HEK293 (cell line): ENCODE results near the gene ADAMTS2.

Source experiments
- CTCF ChIA-PET: fragments of 350-600 bp; formaldehyde crosslinking; extraction: SDS; loops from one replicate; lab custom pipeline; 2021; ENCODE audit warnings: antibody characterized with exemption; lab: Yijun Ruan, JAX
- POLR2A ChIA-PET: fragments of 300-600 bp; formaldehyde crosslinking; extraction: SDS; loops from one replicate; lab custom pipeline; 2020; ENCODE audit warnings: antibody characterized with exemption, inconsistent platforms; lab: Yijun Ruan, JAX
- H3K27ac ChIP-seq: fragments of 200-500 bp; sonication (Bioruptor generic); 2 replicates; pipeline ENCODE4 v1.5.1; 2014; ENCODE audit warnings: low read depth, low read length, control low read depth, inconsistent platforms; ENCODE audit errors: extremely low read depth
- H3K36me3 ChIP-seq, 2 experiments: fragments of 200-500 bp in 1 of 2; sonication (Bioruptor generic) in 1 of 2; 1 replicate in 1 of 2; 2 replicates in 1 of 2; pipeline ENCODE4 v1.5.1; 2014 to 2017; ENCODE audit warnings: inconsistent platforms in 2 of 2, low read length in 2 of 2; ENCODE audit not compliant: control insufficient read depth in 2 of 2, insufficient read depth in 1 of 2
- H3K4me1 ChIP-seq: fragments of 200-500 bp; sonication (Bioruptor generic); 2 replicates; pipeline ENCODE4 v1.5.1; 2014; ENCODE audit warnings: mild to moderate bottlenecking, low read length, inconsistent platforms; ENCODE audit not compliant: control insufficient read depth, insufficient read depth
- H3K4me3 ChIP-seq: 2 replicates; pipeline ENCODE4 v1.5.1; 2011; ENCODE audit warnings: low read depth, mild to moderate bottlenecking, control low read depth, low read length, moderate library complexity
- H3K9me3 ChIP-seq: fragments of 200-500 bp; sonication (Bioruptor generic); 2 replicates; pipeline ENCODE4 v1.5.1; 2014; ENCODE audit warnings: low read depth, low read length, inconsistent platforms; ENCODE audit not compliant: control insufficient read depth, insufficient read depth
- BCL11B ChIP-seq: fragments of 450-650 bp; formaldehyde crosslinking; IDR thresholded peaks from 2 replicates; pipeline ENCODE4 v1.5.1; 2016; ENCODE audit warnings: low read depth, missing biosample characterization, missing genetic modification characterization
- FEZF1 ChIP-seq: fragments of 450-650 bp; formaldehyde crosslinking; IDR thresholded peaks from 2 replicates; pipeline ENCODE4 v1.5.1; 2016; ENCODE audit warnings: missing biosample characterization, missing genetic modification characterization
- GFI1B ChIP-seq: fragments of 450-650 bp; formaldehyde crosslinking; IDR thresholded peaks from 2 replicates; pipeline ENCODE4 v1.5.1; 2016; ENCODE audit warnings: missing biosample characterization, missing genetic modification characterization
- IKZF3 ChIP-seq: fragments of 450-650 bp; IDR thresholded peaks from 2 replicates; pipeline ENCODE4 v1.5.0; 2018; ENCODE audit warnings: missing biosample characterization, mild to moderate bottlenecking, missing genetic modification characterization, moderate library complexity
- KLF1 ChIP-seq: fragments of 450-650 bp; formaldehyde crosslinking; IDR thresholded peaks from 2 replicates; pipeline ENCODE4 v1.5.1; 2016; ENCODE audit warnings: missing biosample characterization, missing genetic modification characterization
- MEIS1 ChIP-seq: sonication (generic); formaldehyde crosslinking; IDR thresholded peaks from 2 replicates; pipeline ENCODE4 v1.8.1; 2022; ENCODE audit warnings: missing genetic modification reagents, mild to moderate bottlenecking, borderline replicate concordance
- RBAK ChIP-seq: fragments of 450-650 bp; formaldehyde crosslinking; IDR thresholded peaks from 2 replicates; pipeline ENCODE4 v1.5.1; 2016; ENCODE audit warnings: missing biosample characterization, missing genetic modification characterization
- ZBTB20 ChIP-seq: fragments of 450-650 bp; formaldehyde crosslinking; IDR thresholded peaks from 2 replicates; pipeline ENCODE4 v1.5.1; 2016; ENCODE audit warnings: missing biosample characterization, missing genetic modification characterization
- ZFP3 ChIP-seq: fragments of 450-650 bp; formaldehyde crosslinking; IDR thresholded peaks from 2 replicates; pipeline ENCODE4 v1.5.1; 2016; ENCODE audit warnings: low read depth, missing biosample characterization, missing genetic modification characterization
- ZFP41 ChIP-seq: fragments of 450-650 bp; formaldehyde crosslinking; IDR thresholded peaks from 2 replicates; pipeline ENCODE4 v1.5.1; 2016; ENCODE audit warnings: missing biosample characterization, missing genetic modification characterization, borderline replicate concordance
- ZNF391 ChIP-seq: fragments of 450-650 bp; formaldehyde crosslinking; IDR thresholded peaks from 2 replicates; pipeline ENCODE4 v1.5.1; 2016; ENCODE audit warnings: low read depth, missing biosample characterization, missing genetic modification characterization, borderline replicate concordance
- ZNF423 ChIP-seq: fragments of 450-650 bp; formaldehyde crosslinking; IDR thresholded peaks from 2 replicates; pipeline ENCODE4 v1.5.1; 2016; ENCODE audit warnings: missing biosample characterization, missing genetic modification characterization
- ZNF544 ChIP-seq: fragments of 450-650 bp; formaldehyde crosslinking; IDR thresholded peaks from 2 replicates; pipeline ENCODE4 v1.5.0; 2017; ENCODE audit warnings: missing biosample characterization, missing genetic modification characterization
- ZNF555 ChIP-seq: fragments of 450-650 bp; formaldehyde crosslinking; conservative IDR thresholded peaks from 2 replicates; pipeline ENCODE4 v1.5.1; 2017; ENCODE audit warnings: missing biosample characterization, mild to moderate bottlenecking, missing genetic modification characterization, inconsistent platforms
- ZNF600 ChIP-seq: fragments of 450-650 bp; formaldehyde crosslinking; IDR thresholded peaks from 2 replicates; pipeline ENCODE4 v1.5.1; 2016; ENCODE audit warnings: missing biosample characterization, missing genetic modification characterization
- ZSCAN16 ChIP-seq: fragments of 450-650 bp; formaldehyde crosslinking; IDR thresholded peaks from 2 replicates; pipeline ENCODE4 v1.5.1; 2016; ENCODE audit warnings: missing biosample characterization, missing genetic modification characterization
- TF ChIP-seq, protein P1 (sequence below): fragments of 450-650 bp; formaldehyde crosslinking; IDR thresholded peaks from 2 replicates; pipeline ENCODE4 v1.5.1; 2016; ENCODE audit warnings: missing biosample characterization, missing genetic modification characterization
- TF ChIP-seq, protein P2 (sequence below): fragments of 450-650 bp; formaldehyde crosslinking; IDR thresholded peaks from 2 replicates; pipeline ENCODE4 v1.5.1; 2016; ENCODE audit warnings: missing biosample characterization, missing genetic modification characterization
- TF ChIP-seq, protein P3 (sequence below): fragments of 450-650 bp; formaldehyde crosslinking; IDR thresholded peaks from 2 replicates; pipeline ENCODE4 v1.5.0; 2017; ENCODE audit warnings: missing biosample characterization, missing genetic modification characterization, borderline replicate concordance

ADAMTS2 gene

GRCh38 chr5:179260324-179261070 is 84.8 kb downstream of the ADAMTS2 start:
- Histone ChIP-seq H3K36me3 (no peaks in the 10 kb centered on the region), H3K4me3 (no peak overlapping the region), H3K4me1 (no peaks in the 10 kb centered on the region; the same call in 1 of the 2 replicates), H3K27ac (no peak overlapping the region), H3K9me3 (no peaks in the 10 kb centered on the region)
- no peak for TF ChIP-seq ZNF600 (tag by site-specific recombination)
- no peak for TF ChIP-seq KLF1 (tag by site-specific recombination)
- TF ChIP-seq, protein P1, sequence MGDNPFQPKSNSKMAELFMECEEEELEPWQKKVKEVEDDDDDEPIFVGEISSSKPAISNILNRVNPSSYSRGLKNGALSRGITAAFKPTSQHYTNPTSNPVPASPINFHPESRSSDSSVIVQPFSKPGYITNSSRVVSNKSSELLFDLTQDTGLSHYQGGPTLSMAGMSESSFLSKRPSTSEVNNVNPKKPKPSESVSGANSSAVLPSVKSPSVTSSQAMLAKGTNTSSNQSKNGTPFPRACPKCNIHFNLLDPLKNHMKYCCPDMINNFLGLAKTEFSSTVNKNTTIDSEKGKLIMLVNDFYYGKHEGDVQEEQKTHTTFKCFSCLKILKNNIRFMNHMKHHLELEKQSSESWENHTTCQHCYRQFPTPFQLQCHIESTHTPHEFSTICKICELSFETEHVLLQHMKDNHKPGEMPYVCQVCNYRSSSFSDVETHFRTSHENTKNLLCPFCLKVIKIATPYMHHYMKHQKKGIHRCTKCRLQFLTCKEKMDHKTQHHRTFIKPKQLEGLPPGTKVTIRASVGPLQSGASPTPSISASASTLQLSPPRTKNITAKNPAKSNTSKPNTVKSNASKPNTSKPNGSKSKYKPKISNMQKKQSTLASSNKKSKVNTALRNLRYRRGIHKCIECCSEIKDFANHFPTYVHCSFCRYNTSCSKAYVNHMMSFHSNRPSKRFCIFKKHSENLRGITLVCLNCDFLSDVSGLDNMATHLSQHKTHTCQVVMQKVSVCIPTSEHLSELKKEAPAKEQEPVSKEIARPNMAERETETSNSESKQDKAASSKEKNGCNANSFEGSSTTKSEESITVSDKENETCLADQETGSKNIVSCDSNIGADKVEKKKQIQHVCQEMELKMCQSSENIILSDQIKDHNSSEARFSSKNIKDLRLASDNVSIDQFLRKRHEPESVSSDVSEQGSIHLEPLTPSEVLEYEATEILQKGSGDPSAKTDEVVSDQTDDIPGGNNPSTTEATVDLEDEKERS (tag by site-specific recombination) = no peak
- TF ChIP-seq BCL11B = no peak
- no peak for TF ChIP-seq MEIS1
- no peak for TF ChIP-seq IKZF3
- no peak for TF ChIP-seq ZNF544 (tag by site-specific recombination)
- TF ChIP-seq, protein P2, sequence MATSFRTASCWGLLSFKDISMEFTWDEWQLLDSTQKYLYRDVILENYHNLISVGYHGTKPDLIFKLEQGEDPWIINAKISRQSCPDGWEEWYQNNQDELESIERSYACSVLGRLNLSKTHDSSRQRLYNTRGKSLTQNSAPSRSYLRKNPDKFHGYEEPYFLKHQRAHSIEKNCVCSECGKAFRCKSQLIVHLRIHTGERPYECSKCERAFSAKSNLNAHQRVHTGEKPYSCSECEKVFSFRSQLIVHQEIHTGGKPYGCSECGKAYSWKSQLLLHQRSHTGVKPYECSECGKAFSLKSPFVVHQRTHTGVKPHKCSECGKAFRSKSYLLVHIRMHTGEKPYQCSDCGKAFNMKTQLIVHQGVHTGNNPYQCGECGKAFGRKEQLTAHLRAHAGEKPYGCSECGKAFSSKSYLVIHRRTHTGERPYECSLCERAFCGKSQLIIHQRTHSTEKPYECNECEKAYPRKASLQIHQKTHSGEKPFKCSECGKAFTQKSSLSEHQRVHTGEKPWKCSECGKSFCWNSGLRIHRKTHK (tag by site-specific recombination) = no peak
- TF ChIP-seq ZFP41 (tag by site-specific recombination) = no peak
- TF ChIP-seq ZBTB20 (tag by site-specific recombination) = no peak
- TF ChIP-seq ZSCAN16 (tag by site-specific recombination) = no peak
- TF ChIP-seq ZNF555 (tag by site-specific recombination) = no peak
- TF ChIP-seq, protein P3, sequence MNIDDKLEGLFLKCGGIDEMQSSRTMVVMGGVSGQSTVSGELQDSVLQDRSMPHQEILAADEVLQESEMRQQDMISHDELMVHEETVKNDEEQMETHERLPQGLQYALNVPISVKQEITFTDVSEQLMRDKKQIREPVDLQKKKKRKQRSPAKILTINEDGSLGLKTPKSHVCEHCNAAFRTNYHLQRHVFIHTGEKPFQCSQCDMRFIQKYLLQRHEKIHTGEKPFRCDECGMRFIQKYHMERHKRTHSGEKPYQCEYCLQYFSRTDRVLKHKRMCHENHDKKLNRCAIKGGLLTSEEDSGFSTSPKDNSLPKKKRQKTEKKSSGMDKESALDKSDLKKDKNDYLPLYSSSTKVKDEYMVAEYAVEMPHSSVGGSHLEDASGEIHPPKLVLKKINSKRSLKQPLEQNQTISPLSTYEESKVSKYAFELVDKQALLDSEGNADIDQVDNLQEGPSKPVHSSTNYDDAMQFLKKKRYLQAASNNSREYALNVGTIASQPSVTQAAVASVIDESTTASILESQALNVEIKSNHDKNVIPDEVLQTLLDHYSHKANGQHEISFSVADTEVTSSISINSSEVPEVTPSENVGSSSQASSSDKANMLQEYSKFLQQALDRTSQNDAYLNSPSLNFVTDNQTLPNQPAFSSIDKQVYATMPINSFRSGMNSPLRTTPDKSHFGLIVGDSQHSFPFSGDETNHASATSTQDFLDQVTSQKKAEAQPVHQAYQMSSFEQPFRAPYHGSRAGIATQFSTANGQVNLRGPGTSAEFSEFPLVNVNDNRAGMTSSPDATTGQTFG (tag by site-specific recombination) = no peak
- TF ChIP-seq RBAK (tag by site-specific recombination) = no peak
- no peak for TF ChIP-seq ZNF423 (tag by site-specific recombination)
- no peak for TF ChIP-seq FEZF1 (tag by site-specific recombination)
- TF ChIP-seq ZNF391 = no peak
- TF ChIP-seq ZFP3 (tag by site-specific recombination) = no peak
- TF ChIP-seq GFI1B (tag by site-specific recombination) = no peak
- ChIA-PET CTCF (no interaction called here), POLR2A (no interaction called here)
